Bronchial smooth muscle cell (primary cell): Measurements from ENCODE around the gene MEI4. TPM values are rescaled to one million over a fixed set of nuclear protein-coding genes. Genes with fewer than 3 reads are reported as not detected.

Source experiments
- total RNA-seq: library from RNA; depleted of rRNA; stranded (reverse); fragments of >200 nt; gene quantifications from 2 replicates; pipeline ENCODE4 v1.2.1, GENCODE V29; 2014

Gene MEI4, protein sequence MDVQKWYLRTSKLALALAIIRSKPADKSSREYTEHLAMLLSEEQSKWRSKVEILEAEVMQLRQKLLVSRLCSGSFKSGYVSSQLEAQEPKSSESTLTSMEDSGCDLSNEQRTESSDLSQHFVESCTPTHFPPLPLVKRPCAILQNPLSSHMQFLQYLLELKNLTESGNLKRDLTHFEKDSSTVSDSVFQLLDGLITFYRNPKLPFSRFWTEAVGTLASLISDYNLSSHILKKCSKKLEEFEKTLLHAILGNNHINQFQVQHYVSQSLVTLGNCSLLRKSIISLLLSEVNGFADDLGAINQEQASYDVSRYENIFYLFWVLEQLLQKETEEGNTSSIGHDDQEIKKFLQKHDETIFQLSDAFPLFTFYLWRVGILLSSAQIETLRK
- total RNA-seq = not detected in 2 replicates

DNA sequence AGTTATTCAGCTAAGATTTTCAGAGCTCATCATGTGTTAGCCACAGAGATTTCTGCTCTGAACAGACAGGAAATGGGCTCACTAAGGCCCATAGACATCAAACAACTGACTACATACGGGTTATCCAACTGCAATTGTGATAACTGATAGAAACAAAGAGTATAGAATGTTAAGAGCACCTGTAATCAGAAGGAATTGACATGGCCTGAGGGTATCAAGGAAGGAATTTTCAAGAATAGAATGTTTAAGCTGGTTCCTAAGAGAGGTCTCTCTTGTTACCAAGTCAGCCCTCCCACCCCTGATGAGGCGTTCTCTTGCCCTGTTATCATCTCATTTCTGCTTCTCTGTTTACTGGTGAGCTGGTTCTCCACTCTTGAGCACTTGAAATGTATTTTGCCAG is at the start of gene MEI4:
Gene MEI4, plus strand, starts transcription at position 301 of the 400 bp plus-strand sequence. CDS start 37,633 bp downstream, outside the sequence.

Other genes starting within 250 kb of the MEI4 start
- gene HTR1B, start 189.5 kb upstream of the MEI4 start, total RNA-seq = not detected in 2 replicates